HG02938 (cell line): ENCODE data around the gene SPINT3.
"Not testable (repeated sequence)": the region's sequence is repeated elsewhere in the genome, so short reads cannot be mapped to it uniquely, and the experiment has no call there.

ENCODE experiments used
- ATAC-seq: cut with Tn5 transposase; IDR thresholded peaks from one replicate; pipeline ENCODE4 v1.9.1; 2021; ENCODE audit warnings: mild to moderate bottlenecking, moderate library complexity; ENCODE audit not compliant: unreplicated experiment

SPINT3 gene

GRCh38 chr20:45503403-45503802, 12.0 kb downstream of the SPINT3 start:
- ATAC-seq = no peak

GRCh38 chr20:45502561-45502960, 12.9 kb downstream of the SPINT3 start:
- ATAC-seq = no peak

- ATAC-seq = no peak
Observed at GRCh38 chr20:45501600-45501999, 13.8 kb downstream of the SPINT3 start.

- ATAC-seq = no peak
Observed at GRCh38 chr20:45500022-45500421, 15.4 kb downstream of the SPINT3 start.

GRCh38 chr20:45497971-45498494, 17.4 kb downstream of the SPINT3 start:
- ATAC-seq = no peak

GRCh38 chr20:45496166-45496565, 19.3 kb downstream of the SPINT3 start:
- ATAC-seq = no peak

GRCh38 chr20:45495501-45495941, 19.9 kb downstream of the SPINT3 start:
- ATAC-seq = no peak

GRCh38 chr20:45489083-45489531, 26.3 kb downstream of the SPINT3 start:
- ATAC-seq = no peak

- no peak for ATAC-seq
Observed at GRCh38 chr20:45487231-45487635, 28.2 kb downstream of the SPINT3 start.

- no peak for ATAC-seq
Observed at GRCh38 chr20:45485388-45485787, 30.0 kb downstream of the SPINT3 start.

GRCh38 chr20:45484676-45485075, 30.7 kb downstream of the SPINT3 start:
- ATAC-seq = no peak

- no peak for ATAC-seq
Observed at GRCh38 chr20:45479822-45480221, 35.6 kb downstream of the SPINT3 start.

- not testable (repeated sequence) for ATAC-seq
Observed at GRCh38 chr20:45477530-45478148, 37.8 kb downstream of the SPINT3 start.

GRCh38 chr20:45472286-45472685, 43.1 kb downstream of the SPINT3 start:
- not testable (repeated sequence) for ATAC-seq

- ATAC-seq = peak; percentile 10
Observed at GRCh38 chr20:45470937-45471336, 44.5 kb downstream of the SPINT3 start.

GRCh38 chr20:45470262-45470931, 45.0 kb downstream of the SPINT3 start:
- ATAC-seq = peak; percentile 45

GRCh38 chr20:45469336-45470261, 45.8 kb downstream of the SPINT3 start, which contains the start of gene WFDC2:
TSS of gene WFDC2 (plus strand) at chr20:45469753. CDS start at chr20:45469782, 29 bp downstream.
- no peak for ATAC-seq

GRCh38 chr20:45467861-45468260, 47.6 kb downstream of the SPINT3 start:
- ATAC-seq = no peak

- no peak for ATAC-seq
Observed at GRCh38 chr20:45467172-45467571, 48.2 kb downstream of the SPINT3 start.

GRCh38 chr20:45465491-45466266, 49.7 kb downstream of the SPINT3 start:
- ATAC-seq = no peak
